HEK293 (cell line): ENCODE data around the gene ASTN2.

Experiments
- CTCF ChIA-PET: fragments of 350-600 bp; formaldehyde crosslinking; extraction: SDS; loops from one replicate; lab custom pipeline; 2021; ENCODE audit warnings: antibody characterized with exemption; lab: Yijun Ruan, JAX
- POLR2A ChIA-PET: fragments of 300-600 bp; formaldehyde crosslinking; extraction: SDS; loops from one replicate; lab custom pipeline; 2020; ENCODE audit warnings: antibody characterized with exemption, inconsistent platforms; lab: Yijun Ruan, JAX
- H3K27ac ChIP-seq: fragments of 200-500 bp; sonication (Bioruptor generic); 2 replicates; pipeline ENCODE4 v1.5.1; 2014; ENCODE audit warnings: low read depth, low read length, control low read depth, inconsistent platforms; ENCODE audit errors: extremely low read depth
- H3K36me3 ChIP-seq, 2 experiments: fragments of 200-500 bp in 1 of 2; sonication (Bioruptor generic) in 1 of 2; 1 replicate in 1 of 2; 2 replicates in 1 of 2; pipeline ENCODE4 v1.5.1; 2014 to 2017; ENCODE audit warnings: inconsistent platforms in 2 of 2, low read length in 2 of 2; ENCODE audit not compliant: control insufficient read depth in 2 of 2, insufficient read depth in 1 of 2
- H3K4me1 ChIP-seq: fragments of 200-500 bp; sonication (Bioruptor generic); 2 replicates; pipeline ENCODE4 v1.5.1; 2014; ENCODE audit warnings: mild to moderate bottlenecking, low read length, inconsistent platforms; ENCODE audit not compliant: control insufficient read depth, insufficient read depth
- H3K4me3 ChIP-seq: 2 replicates; pipeline ENCODE4 v1.5.1; 2011; ENCODE audit warnings: low read depth, mild to moderate bottlenecking, control low read depth, low read length, moderate library complexity
- H3K9me3 ChIP-seq: fragments of 200-500 bp; sonication (Bioruptor generic); 2 replicates; pipeline ENCODE4 v1.5.1; 2014; ENCODE audit warnings: low read depth, low read length, inconsistent platforms; ENCODE audit not compliant: control insufficient read depth, insufficient read depth
- GLIS1 ChIP-seq: fragments of 450-650 bp; formaldehyde crosslinking; IDR thresholded peaks from 2 replicates; pipeline ENCODE4 v1.5.1; 2016; ENCODE audit warnings: missing biosample characterization, missing genetic modification characterization
- KLF8 ChIP-seq: fragments of 450-650 bp; formaldehyde crosslinking; IDR thresholded peaks from 2 replicates; pipeline ENCODE4 v1.5.1; 2016; ENCODE audit warnings: missing biosample characterization, missing genetic modification characterization
- SP3 ChIP-seq: fragments of 450-650 bp; formaldehyde crosslinking; IDR thresholded peaks from 2 replicates; pipeline ENCODE4 v1.5.1; 2016; ENCODE audit warnings: missing biosample characterization, missing genetic modification characterization
- ZBTB17 ChIP-seq: fragments of 450-650 bp; formaldehyde crosslinking; IDR thresholded peaks from 2 replicates; pipeline ENCODE4 v1.5.1; 2016; ENCODE audit warnings: missing biosample characterization, missing genetic modification characterization
- ZFP69B ChIP-seq: fragments of 450-650 bp; formaldehyde crosslinking; IDR thresholded peaks from 2 replicates; pipeline ENCODE4 v1.5.1; 2016; ENCODE audit warnings: missing biosample characterization, missing genetic modification characterization
- ZIC2 ChIP-seq: fragments of 450-650 bp; formaldehyde crosslinking; IDR thresholded peaks from 2 replicates; pipeline ENCODE4 v1.5.1; 2016; ENCODE audit warnings: missing biosample characterization, missing genetic modification characterization
- ZNF112 ChIP-seq: fragments of 450-650 bp; formaldehyde crosslinking; IDR thresholded peaks from 2 replicates; pipeline ENCODE4 v1.5.0; 2017; ENCODE audit warnings: missing biosample characterization, missing genetic modification characterization
- ZNF302 ChIP-seq: fragments of 450-650 bp; formaldehyde crosslinking; IDR thresholded peaks from 2 replicates; pipeline ENCODE4 v1.5.1; 2016; ENCODE audit warnings: missing biosample characterization, missing genetic modification characterization, low read depth
- ZNF341 ChIP-seq: fragments of 450-650 bp; formaldehyde crosslinking; IDR thresholded peaks from 2 replicates; pipeline ENCODE4; 2016; ENCODE audit warnings: low read depth, missing biosample characterization, missing genetic modification characterization
- ZNF366 ChIP-seq: fragments of 450-650 bp; formaldehyde crosslinking; conservative IDR thresholded peaks from 2 replicates; pipeline ENCODE4 v1.5.1; 2016; ENCODE audit warnings: missing biosample characterization, missing genetic modification characterization
- ZNF394 ChIP-seq: fragments of 450-650 bp; formaldehyde crosslinking; IDR thresholded peaks from 2 replicates; pipeline ENCODE4 v1.5.1; 2016; ENCODE audit warnings: missing biosample characterization, missing genetic modification characterization, mild to moderate bottlenecking, moderate library complexity, borderline replicate concordance
- ZNF423 ChIP-seq: fragments of 450-650 bp; formaldehyde crosslinking; IDR thresholded peaks from 2 replicates; pipeline ENCODE4 v1.5.1; 2016; ENCODE audit warnings: missing biosample characterization, missing genetic modification characterization
- ZNF433 ChIP-seq: fragments of 450-650 bp; formaldehyde crosslinking; IDR thresholded peaks from 2 replicates; pipeline ENCODE4 v1.5.1; 2016; ENCODE audit warnings: missing biosample characterization, missing genetic modification characterization, low read depth
- ZNF530 ChIP-seq: fragments of 450-650 bp; formaldehyde crosslinking; IDR thresholded peaks from 2 replicates; pipeline ENCODE4 v1.5.1; 2016; ENCODE audit warnings: low read depth, missing biosample characterization, missing genetic modification characterization
- ZNF544 ChIP-seq: fragments of 450-650 bp; formaldehyde crosslinking; IDR thresholded peaks from 2 replicates; pipeline ENCODE4 v1.5.0; 2017; ENCODE audit warnings: missing biosample characterization, missing genetic modification characterization
- ZNF549 ChIP-seq: fragments of 450-650 bp; IDR thresholded peaks from 2 replicates; pipeline ENCODE4 v1.5.1; 2018; ENCODE audit warnings: missing biosample characterization, missing genetic modification characterization, mild to moderate bottlenecking, inconsistent platforms, moderate library complexity
- ZNF654 ChIP-seq: fragments of 450-650 bp; formaldehyde crosslinking; IDR thresholded peaks from 2 replicates; pipeline ENCODE4 v1.5.1; 2016; ENCODE audit warnings: low read depth, missing biosample characterization, missing genetic modification characterization
- ZNF664 ChIP-seq: fragments of 450-650 bp; formaldehyde crosslinking; IDR thresholded peaks from 2 replicates; pipeline ENCODE4 v1.5.1; 2016; ENCODE audit warnings: missing biosample characterization, missing genetic modification characterization
- ZNF777 ChIP-seq: fragments of 450-650 bp; formaldehyde crosslinking; IDR thresholded peaks from 2 replicates; pipeline ENCODE4 v1.5.1; 2017; ENCODE audit warnings: missing biosample characterization, missing genetic modification characterization, borderline replicate concordance
- TF ChIP-seq, protein P1 (sequence below): fragments of 450-650 bp; IDR thresholded peaks from 2 replicates; pipeline ENCODE4 v1.5.1; 2018; ENCODE audit warnings: missing biosample characterization, mild to moderate bottlenecking, missing genetic modification characterization
- TF ChIP-seq, protein P2 (sequence below): fragments of 450-650 bp; formaldehyde crosslinking; IDR thresholded peaks from 2 replicates; pipeline ENCODE4 v1.5.1; 2016; ENCODE audit warnings: missing biosample characterization, missing genetic modification characterization
- TF ChIP-seq, protein P3 (sequence below): fragments of 450-650 bp; formaldehyde crosslinking; IDR thresholded peaks from 2 replicates; pipeline ENCODE4 v1.5.1; 2016; ENCODE audit warnings: missing biosample characterization, missing genetic modification characterization, low read depth
- TF ChIP-seq, protein P4 (sequence below): fragments of 450-650 bp; formaldehyde crosslinking; IDR thresholded peaks from 2 replicates; pipeline ENCODE4 v1.5.1; 2016; ENCODE audit warnings: missing biosample characterization, missing genetic modification characterization

The ASTN2 gene

DNA sequence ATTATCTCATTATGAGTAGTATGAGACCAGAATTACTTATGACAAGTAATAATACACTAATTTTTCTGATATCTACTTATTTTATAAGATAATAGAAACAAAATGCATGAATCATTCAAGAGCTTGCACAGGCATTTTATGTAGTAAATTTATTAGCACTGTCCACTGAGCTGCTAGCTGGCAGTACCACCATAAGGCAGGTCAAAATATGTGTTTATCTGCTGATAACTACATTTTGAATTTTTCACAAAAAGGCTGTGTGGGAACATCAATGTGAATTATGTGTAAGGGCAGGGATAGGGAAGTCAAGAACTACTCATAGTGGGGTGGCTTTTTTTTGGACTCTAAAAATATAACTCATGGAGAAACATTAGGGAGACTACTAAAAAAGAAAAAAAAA lies 1011.7 kb downstream of the ASTN2 start:
- Histone ChIP-seq H3K9me3 (no peaks in the 10 kb centered on the region), H3K4me3 (no peak overlapping the region), H3K27ac (no peak overlapping the region), H3K4me1 (no peaks in the 10 kb centered on the region), H3K36me3 (no peaks in the 10 kb centered on the region)
- TF ChIP-seq ZNF777 (tag by site-specific recombination): no peak
- TF ChIP-seq ZNF112 (tag by site-specific recombination): no peak
- no peak for TF ChIP-seq ZFP69B (tag by site-specific recombination)
- no peak for TF ChIP-seq ZNF366 (tag by site-specific recombination)
- no peak for TF ChIP-seq ZNF394
- no peak for TF ChIP-seq GLIS1 (tag by site-specific recombination)
- TF ChIP-seq, protein P1, sequence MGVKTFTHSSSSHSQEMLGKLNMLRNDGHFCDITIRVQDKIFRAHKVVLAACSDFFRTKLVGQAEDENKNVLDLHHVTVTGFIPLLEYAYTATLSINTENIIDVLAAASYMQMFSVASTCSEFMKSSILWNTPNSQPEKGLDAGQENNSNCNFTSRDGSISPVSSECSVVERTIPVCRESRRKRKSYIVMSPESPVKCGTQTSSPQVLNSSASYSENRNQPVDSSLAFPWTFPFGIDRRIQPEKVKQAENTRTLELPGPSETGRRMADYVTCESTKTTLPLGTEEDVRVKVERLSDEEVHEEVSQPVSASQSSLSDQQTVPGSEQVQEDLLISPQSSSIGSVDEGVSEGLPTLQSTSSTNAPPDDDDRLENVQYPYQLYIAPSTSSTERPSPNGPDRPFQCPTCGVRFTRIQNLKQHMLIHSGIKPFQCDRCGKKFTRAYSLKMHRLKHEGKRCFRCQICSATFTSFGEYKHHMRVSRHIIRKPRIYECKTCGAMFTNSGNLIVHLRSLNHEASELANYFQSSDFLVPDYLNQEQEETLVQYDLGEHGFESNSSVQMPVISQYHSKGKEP (tag by site-specific recombination): no peak
- POLR2A ChIA-PET: no interaction called here
- CTCF ChIA-PET: no interaction called here

DNA sequence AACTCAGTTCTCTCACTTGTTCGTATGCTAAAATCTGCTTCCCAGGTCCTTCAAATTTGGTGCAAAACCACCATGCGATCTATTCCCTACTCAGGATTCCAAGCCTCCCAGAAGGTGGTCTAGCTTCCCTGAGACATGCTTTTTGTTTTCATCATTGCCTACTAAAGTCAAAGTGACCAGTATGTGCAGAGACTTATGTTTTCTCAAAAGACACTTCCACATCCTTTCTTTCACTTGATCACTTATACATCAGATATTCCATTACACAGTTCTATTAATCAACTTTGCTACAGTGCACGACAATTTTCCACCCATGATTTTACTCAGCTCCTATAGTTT lies 1019.2 kb downstream of the ASTN2 start:
- Histone ChIP-seq H3K36me3 (no peaks in the 10 kb centered on the region), H3K9me3 (no peaks in the 10 kb centered on the region), H3K27ac (no peak overlapping the region), H3K4me1 (no peaks in the 10 kb centered on the region), H3K4me3 (no peak overlapping the region)
- ChIA-PET POLR2A (no interaction called here), CTCF (interaction anchor here (0.6 kb wide), 1 partner anchor 452 kb away, joined by 4 read pairs; no protein-coding TSS in a partner anchor)
- TF ChIP-seq ZNF341 (tag by site-specific recombination): no peak
- no peak for TF ChIP-seq ZNF654 (tag by site-specific recombination)
- TF ChIP-seq SP3: no peak
- TF ChIP-seq ZNF549 (tag by site-specific recombination): no peak
- TF ChIP-seq ZNF664: no peak
- TF ChIP-seq, protein P2, sequence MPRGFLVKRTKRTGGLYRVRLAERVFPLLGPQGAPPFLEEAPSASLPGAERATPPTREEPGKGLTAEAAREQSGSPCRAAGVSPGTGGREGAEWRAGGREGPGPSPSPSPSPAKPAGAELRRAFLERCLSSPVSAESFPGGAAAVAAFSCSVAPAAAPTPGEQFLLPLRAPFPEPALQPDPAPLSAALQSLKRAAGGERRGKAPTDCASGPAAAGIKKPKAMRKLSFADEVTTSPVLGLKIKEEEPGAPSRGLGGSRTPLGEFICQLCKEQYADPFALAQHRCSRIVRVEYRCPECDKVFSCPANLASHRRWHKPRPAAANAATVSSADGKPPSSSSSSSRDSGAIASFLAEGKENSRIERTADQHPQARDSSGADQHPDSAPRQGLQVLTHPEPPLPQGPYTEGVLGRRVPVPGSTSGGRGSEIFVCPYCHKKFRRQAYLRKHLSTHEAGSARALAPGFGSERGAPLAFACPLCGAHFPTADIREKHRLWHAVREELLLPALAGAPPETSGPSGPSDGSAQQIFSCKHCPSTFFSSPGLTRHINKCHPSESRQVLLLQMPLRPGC (tag by site-specific recombination): no peak
- no peak for TF ChIP-seq ZNF544 (tag by site-specific recombination)
- no peak for TF ChIP-seq ZNF423 (tag by site-specific recombination)
- TF ChIP-seq ZNF433 (tag by site-specific recombination): no peak
- TF ChIP-seq KLF8 (tag by site-specific recombination): no peak
- no peak for TF ChIP-seq ZNF530 (tag by site-specific recombination)
- no peak for TF ChIP-seq ZNF302 (tag by site-specific recombination)

DNA sequence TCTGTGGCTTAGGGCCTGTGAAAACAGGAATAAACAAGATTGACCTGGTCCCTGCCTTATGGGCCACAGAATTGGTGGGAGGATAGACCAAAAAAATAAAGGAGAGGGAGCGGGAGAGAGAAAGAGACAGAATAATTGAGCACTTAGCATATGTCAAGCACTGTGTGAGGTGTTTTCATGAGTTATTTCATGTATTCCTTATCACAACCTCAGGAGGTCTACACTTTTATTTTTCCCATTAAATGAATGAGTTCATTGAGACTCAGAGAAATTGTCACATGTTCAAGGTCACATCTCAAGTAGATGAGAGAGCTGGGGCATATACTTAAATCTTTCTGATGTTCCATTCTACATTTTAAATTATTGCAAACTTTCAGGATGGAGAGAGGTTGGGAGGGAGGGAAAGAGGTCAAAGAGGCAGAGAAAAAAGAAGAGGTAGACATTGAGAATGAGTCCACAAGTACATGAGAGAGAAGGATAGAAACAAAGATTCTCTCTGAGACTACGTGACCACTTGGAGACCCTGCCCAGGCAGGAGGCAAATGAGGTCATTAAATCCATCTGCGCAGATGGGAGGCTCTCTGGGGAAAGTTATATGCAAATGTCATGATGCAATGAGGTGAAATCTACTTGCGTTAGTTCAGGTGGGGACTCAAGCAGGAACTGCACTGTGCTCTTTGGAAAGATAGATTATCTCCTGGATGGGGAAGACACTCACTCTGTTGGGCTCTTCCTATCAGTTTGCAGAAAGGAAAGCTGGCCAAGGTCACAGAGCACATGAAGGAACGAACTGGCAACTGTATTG lies 1019.8 kb downstream of the ASTN2 start:
- POLR2A ChIA-PET: interaction anchor here (0.5 kb wide), 1 partner anchor 1589 kb away, joined by 3 read pairs; no protein-coding TSS in a partner anchor
- H3K4me1 ChIP-seq: no peaks in the 10 kb centered on the region
- CTCF ChIA-PET: interaction anchor here (0.6 kb wide), 1 partner anchor 452 kb away, joined by 4 read pairs; no protein-coding TSS in a partner anchor
- H3K9me3 ChIP-seq: no peaks in the 10 kb centered on the region
- no peak overlapping the region for H3K4me3 ChIP-seq
- H3K36me3 ChIP-seq: no peaks in the 10 kb centered on the region
- H3K27ac ChIP-seq: no peak overlapping the region
- peak; percentile 44; the same call in 1 of the 2 replicates for TF ChIP-seq ZBTB17 (tag by site-specific recombination)
- peak; percentile 30; the same call in 1 of the 2 replicates for TF ChIP-seq ZIC2 (tag by site-specific recombination)
- TF ChIP-seq GLIS1 (tag by site-specific recombination): 0 out of 2 replicates have a peak, but pooled peaks have one; percentile 12
- TF ChIP-seq, protein P3, sequence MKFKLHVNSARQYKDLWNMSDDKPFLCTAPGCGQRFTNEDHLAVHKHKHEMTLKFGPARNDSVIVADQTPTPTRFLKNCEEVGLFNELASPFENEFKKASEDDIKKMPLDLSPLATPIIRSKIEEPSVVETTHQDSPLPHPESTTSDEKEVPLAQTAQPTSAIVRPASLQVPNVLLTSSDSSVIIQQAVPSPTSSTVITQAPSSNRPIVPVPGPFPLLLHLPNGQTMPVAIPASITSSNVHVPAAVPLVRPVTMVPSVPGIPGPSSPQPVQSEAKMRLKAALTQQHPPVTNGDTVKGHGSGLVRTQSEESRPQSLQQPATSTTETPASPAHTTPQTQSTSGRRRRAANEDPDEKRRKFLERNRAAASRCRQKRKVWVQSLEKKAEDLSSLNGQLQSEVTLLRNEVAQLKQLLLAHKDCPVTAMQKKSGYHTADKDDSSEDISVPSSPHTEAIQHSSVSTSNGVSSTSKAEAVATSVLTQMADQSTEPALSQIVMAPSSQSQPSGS (tag by site-specific recombination): peak; percentile 87
- TF ChIP-seq, protein P4, sequence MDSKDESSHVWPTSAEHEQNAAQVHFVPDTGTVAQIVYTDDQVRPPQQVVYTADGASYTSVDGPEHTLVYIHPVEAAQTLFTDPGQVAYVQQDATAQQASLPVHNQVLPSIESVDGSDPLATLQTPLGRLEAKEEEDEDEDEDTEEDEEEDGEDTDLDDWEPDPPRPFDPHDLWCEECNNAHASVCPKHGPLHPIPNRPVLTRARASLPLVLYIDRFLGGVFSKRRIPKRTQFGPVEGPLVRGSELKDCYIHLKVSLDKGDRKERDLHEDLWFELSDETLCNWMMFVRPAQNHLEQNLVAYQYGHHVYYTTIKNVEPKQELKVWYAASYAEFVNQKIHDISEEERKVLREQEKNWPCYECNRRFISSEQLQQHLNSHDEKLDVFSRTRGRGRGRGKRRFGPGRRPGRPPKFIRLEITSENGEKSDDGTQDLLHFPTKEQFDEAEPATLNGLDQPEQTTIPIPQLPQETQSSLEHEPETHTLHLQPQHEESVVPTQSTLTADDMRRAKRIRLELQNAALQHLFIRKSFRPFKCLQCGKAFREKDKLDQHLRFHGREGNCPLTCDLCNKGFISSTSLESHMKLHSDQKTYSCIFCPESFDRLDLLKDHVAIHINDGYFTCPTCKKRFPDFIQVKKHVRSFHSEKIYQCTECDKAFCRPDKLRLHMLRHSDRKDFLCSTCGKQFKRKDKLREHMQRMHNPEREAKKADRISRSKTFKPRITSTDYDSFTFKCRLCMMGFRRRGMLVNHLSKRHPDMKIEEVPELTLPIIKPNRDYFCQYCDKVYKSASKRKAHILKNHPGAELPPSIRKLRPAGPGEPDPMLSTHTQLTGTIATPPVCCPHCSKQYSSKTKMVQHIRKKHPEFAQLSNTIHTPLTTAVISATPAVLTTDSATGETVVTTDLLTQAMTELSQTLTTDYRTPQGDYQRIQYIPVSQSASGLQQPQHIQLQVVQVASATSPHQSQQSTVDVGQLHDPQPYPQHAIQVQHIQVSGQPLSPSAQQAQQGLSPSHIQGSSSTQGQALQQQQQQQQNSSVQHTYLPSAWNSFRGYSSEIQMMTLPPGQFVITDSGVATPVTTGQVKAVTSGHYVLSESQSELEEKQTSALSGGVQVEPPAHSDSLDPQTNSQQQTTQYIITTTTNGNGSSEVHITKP (tag by site-specific recombination): peak; percentile 15; the same call in 1 of the 2 replicates
